GM12892 (cell line): Measurements from ENCODE around the gene ARHGEF2.

Experiments used
- POLR2A ChIP-seq: IDR thresholded peaks from 2 replicates; pipeline ENCODE4 v1.6.1; 2011; ENCODE audit warnings: low read depth, low read length, control low read depth
- POLR2AphosphoS5 ChIP-seq: IDR thresholded peaks from 2 replicates; pipeline ENCODE4 v1.6.1; 2011; ENCODE audit warnings: low read depth, low read length, control low read depth
- TAF1 ChIP-seq: IDR thresholded peaks from 2 replicates; pipeline ENCODE4 v1.6.1; 2011; ENCODE audit warnings: low read depth, mild to moderate bottlenecking, control low read depth, low read length, borderline replicate concordance

DNA sequence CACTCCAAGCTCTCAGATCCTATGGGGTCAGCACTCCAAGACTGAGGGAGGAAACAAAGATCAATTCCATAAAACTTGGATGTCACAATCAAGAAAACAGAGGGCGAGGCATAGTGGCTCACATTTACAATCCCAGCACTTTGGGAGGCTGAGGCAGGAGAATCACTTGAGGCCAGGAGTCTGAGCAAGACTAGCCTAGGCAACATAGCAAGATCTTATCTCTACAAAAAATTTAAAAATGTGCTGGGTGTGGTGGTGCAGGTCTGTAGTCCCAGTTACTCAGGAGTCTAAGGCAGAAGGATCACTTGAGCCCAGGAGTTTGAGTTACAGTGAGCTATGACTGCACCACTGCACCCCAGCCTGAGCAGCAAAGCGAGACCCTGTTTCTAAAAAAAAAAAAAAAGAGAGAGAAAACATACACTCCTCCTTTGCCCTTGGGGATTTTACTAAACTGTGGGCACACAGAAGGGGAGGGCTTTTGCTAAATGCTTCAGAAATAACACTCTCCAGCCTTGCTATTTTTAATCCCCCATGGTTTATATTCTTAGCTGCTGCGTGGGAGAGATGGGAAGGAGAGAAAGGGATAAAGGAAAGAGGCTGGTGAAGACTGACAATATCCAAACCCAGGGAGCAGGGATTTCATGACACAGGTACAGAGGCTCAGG is 18.1 kb downstream of the ARHGEF2 start:
- no peak for TF ChIP-seq POLR2AphosphoS5
- no peak for TF ChIP-seq POLR2A
- no peak for TF ChIP-seq TAF1
